Central memory CD4-positive, alpha-beta T cell (primary cell): ENCODE data around the gene ANKFN1.

Source experiments
- DNase-seq: peaks from one replicate; pipeline ENCODE4 v3.0.0; 2022

Gene ANKFN1

GRCh38 chr17:56144223-56144622 lies 9.1 kb upstream of the ANKFN1 start:
- DNase-seq, result no peak

GRCh38 chr17:56146534-56146933 lies 6.7 kb upstream of the ANKFN1 start:
- no peak for DNase-seq

GRCh38 chr17:56148333-56148732 lies 4.9 kb upstream of the ANKFN1 start:
- DNase-seq, result no peak

GRCh38 chr17:56149266-56150036 lies 3.8 kb upstream of the ANKFN1 start:
- no peak for DNase-seq

- DNase-seq, result no peak
These were observed 2.6 kb upstream of the ANKFN1 start for GRCh38 chr17:56150649-56151048.

GRCh38 chr17:56157845-56158244 lies 4.6 kb downstream of the ANKFN1 start:
- DNase-seq, result no peak

GRCh38 chr17:56158344-56158743 lies 5.1 kb downstream of the ANKFN1 start:
- no peak for DNase-seq

GRCh38 chr17:56158915-56159825 lies 5.9 kb downstream of the ANKFN1 start:
- DNase-seq, result no peak

- DNase-seq, result no peak
These were observed 6.6 kb downstream of the ANKFN1 start for GRCh38 chr17:56159826-56160380.

- DNase-seq, result no peak
These were observed 7.1 kb downstream of the ANKFN1 start for GRCh38 chr17:56160422-56160821.

- DNase-seq, result no peak
These were observed 11.9 kb downstream of the ANKFN1 start for GRCh38 chr17:56165072-56165641.

- DNase-seq, result no peak
These were observed 14.2 kb downstream of the ANKFN1 start for GRCh38 chr17:56167491-56167890.

GRCh38 chr17:56169621-56170020 lies 16.3 kb downstream of the ANKFN1 start:
- DNase-seq, result no peak

GRCh38 chr17:56171186-56171959 lies 18.1 kb downstream of the ANKFN1 start:
- DNase-seq, result no peak

GRCh38 chr17:56172517-56172982 lies 19.3 kb downstream of the ANKFN1 start:
- DNase-seq, result no peak

GRCh38 chr17:56173026-56173425 lies 19.8 kb downstream of the ANKFN1 start:
- no peak for DNase-seq

GRCh38 chr17:56173958-56174835 lies 20.9 kb downstream of the ANKFN1 start:
- DNase-seq, result no peak

GRCh38 chr17:56175299-56175955 lies 22.2 kb downstream of the ANKFN1 start:
- no peak for DNase-seq

- DNase-seq, result no peak
These were observed 22.8 kb downstream of the ANKFN1 start for GRCh38 chr17:56176091-56176490.

- DNase-seq, result no peak
These were observed 24.1 kb downstream of the ANKFN1 start for GRCh38 chr17:56177361-56177760.

GRCh38 chr17:56178203-56178602 lies 24.9 kb downstream of the ANKFN1 start:
- DNase-seq, result no peak
